ENCODE measurements around the gene RNF217.
A peak's percentile ranks its signal among the peaks of the same experiment; 100 is the strongest.
"Not testable (repeated sequence)": the region's sequence is repeated elsewhere in the genome, so short reads cannot be mapped to it uniquely, and the experiment has no call there.

RNF217 gene

GRCh38 chr6:125102891-125103290, 140.7 kb downstream of the RNF217 start:
- no peak for DNase-seq

GRCh38 chr6:125104425-125104824, 142.2 kb downstream of the RNF217 start:
- no peak for DNase-seq

DNA sequence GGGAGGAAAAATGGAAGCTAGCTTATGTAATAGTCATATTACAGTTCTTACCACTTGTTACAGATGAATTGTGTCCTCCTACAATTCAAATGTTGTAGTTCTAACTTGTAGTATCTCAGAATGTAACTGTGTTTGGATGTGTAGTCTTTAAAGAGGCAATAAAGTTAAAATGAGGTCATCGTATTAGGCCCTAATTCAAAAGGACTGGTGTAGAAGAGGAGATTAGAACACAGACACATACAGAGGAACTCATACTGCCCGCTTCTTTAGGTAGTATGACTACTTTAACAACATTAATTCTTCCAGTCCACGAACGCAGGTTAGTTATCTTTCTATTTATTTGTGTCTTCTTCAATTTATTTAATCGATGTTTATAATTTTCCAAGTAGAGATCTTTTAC, 144.8 kb downstream of the RNF217 start:
- no peak for DNase-seq

DNA sequence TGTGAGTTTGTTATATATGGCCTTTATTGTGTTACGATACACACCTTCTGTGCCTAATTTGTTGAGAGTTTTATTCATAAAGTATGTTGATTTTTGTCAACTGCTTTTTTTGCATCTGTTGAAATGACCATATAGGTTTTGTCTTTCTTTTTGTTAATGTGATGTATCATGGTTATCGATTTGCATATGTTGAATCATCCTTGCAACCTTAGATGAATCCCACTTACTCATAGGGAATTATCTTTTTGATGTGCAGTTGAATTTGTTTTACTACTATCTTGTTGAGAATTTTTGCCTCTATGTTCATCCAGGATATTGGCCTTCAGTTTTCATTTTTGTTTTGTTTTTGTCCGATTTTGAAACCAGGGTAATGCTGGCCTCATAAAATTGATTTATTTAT, 145.7 kb downstream of the RNF217 start:
- DNase-seq: no peak

DNA sequence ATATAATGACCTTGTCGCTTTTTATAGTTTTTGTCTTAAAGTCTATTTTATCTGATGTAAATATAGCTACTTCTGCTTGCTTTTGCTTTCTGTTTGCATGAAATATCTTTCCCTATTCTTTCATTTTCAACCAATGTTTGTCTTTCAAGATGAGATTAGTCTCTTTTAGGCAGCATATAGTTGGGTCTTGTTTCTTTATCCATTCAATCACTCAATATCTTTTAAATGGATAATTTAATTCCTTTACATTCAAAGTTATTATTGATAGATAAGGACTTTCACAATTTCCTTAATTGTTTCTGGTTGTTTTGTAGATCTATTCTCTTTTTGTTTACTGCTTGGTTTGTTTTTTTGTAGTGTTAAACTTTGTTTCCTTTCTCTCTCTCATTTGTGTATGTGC, 147.8 kb downstream of the RNF217 start:
- DNase-seq: no peak

- no peak for DNase-seq
Measured at GRCh38 chr6:125111219-125111983, 149.2 kb downstream of the RNF217 start.

DNA sequence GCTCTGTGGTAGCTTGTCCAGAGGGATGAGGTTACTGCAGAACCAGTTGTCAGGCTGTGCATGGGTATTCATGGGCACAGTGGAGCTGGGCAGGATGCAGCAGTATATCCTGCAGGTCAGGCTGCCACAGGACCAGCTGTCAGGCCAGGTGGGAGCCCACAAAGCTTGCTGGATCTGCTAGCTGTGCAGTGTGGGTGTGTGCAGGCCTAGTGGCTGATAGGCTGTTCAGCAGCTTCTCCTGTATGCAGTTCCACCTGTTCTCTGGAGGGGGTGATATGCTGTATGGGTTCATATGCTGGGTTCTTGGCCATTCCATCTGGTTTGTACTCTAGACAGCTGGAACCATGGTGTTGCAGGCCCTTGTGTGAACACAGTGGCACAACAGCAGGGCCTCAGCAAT, 150.7 kb downstream of the RNF217 start:
- DNase-seq: no peak

- DNase-seq: peak; percentile 25
Measured at GRCh38 chr6:125114248-125114858, 152.1 kb downstream of the RNF217 start.

- DNase-seq: no peak
Measured at GRCh38 chr6:125116170-125116569, 153.9 kb downstream of the RNF217 start.

DNA sequence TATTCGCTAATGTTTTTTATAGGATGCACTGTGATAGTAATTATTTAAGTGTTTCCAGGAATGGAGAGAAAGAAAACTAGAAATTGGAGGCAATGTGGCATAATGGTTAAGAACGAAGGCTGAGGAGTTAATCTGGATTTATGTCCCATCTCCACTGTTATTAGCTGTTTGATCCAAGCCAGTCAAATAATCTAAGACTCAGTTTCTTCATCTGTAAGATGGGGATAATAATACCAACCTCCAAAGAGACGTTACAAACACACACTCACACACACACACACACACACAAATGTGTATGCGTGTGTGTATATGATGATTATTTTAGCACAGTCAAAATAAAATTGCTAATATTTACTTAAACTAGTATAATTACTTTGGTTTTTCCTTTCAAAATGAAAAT, 154.5 kb downstream of the RNF217 start:
- no peak for DNase-seq

GRCh38 chr6:125117818-125118217, 155.6 kb downstream of the RNF217 start:
- DNase-seq: no peak

DNA sequence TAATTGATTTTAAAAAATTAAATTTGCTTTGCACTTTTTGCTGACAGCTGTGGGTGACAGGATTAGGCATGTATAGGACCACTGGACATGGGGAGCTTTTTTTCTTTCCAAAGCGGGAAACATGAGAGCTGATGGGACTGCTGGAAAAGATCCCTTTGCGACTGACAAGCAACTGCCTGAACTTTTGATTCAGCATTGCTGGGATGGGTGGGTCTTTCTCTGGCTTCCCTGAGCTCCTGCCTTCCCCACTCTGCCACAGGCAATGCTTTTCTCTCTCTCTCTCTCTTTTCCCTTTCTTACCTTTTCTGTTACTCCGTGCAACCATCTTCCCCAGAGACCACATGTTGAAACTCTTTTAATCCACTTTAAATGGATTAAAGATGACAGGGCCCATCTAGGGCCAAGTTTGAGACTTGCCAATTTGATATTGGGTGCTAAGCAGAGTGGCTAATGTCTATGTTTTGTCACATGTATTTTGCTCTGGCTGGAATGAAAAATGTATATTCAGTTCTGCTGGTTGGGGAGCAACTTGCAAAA, 157.9 kb downstream of the RNF217 start:
- no peak for DNase-seq

DNA sequence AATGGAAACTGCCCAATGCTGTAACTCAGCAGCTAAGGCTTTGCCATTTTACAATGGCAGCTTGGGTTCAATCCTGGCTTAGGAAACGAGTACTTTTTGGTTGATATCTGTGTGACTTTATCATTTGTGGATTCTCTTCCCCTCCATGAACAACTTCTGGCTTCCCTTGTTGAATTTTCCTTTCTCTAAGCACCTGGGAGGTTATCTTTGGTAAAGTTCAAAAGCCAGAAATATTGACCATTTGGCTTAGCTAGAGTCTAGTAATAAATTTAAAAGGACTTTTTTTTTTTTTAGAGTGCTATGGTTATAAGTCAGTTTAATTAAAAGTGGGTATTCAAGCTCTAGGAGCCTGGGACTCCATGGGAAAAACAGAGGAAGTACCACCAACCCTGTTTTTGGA, 159.7 kb downstream of the RNF217 start:
- no peak for DNase-seq

GRCh38 chr6:125123051-125123450, 160.8 kb downstream of the RNF217 start:
- DNase-seq: no peak

DNA sequence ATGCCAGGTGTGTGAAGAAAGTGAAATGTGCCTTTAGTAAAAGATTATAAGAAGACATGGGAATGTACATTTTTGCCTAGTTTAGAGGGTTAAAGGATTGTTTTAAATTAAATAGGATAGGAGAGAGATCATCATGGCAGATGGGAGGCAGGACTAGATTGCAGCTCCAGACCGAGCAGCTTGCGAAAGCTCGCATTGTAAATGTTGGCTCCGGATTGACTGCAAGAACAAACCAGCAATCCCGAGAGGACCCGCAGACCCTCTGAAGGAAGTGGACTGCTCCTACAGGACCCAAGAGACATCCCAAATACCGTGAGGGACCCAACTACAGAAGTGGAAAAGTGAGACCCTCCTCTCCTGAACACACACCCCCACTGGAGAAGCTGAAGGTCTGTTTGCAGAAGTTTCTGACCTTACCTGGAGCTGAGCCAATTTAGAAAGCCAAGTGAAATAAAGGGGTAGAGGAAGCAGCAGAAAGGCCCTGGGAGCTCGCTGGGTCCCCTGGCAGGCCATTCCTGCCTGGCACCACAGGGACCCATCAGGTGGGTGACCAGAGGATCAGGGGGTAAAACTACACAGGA, 161.3 kb downstream of the RNF217 start:
- no peak for DNase-seq

DNA sequence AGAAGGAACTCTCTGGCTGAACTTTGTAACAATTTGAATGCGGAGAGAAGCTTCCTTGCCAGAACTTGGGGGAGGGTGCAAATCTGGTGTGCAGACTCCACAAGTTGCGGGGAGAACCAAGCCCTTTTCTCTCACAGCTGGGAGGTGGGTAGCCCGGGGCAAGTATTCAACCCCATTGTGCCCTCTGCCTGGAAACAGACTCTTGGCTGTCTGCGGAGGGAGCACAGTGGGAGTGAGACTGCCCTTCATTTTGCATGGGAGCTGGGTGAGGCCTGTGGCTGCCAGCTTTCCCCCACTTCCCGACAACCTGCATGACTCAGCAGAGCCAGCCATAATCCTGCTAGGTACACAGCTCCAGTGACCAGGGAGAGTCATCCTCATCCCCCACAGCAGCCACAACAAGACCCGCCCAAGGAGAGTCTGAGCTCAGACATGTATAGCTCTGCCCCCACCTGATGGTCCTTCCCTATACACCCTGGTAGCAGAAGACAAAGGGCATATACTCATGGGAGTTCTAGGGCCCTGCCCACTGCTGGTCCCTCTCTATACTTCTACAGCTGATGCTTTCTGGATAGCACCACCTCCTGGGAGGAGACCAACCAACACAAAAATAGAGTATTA, 161.9 kb downstream of the RNF217 start:
- DNase-seq: no peak

DNA sequence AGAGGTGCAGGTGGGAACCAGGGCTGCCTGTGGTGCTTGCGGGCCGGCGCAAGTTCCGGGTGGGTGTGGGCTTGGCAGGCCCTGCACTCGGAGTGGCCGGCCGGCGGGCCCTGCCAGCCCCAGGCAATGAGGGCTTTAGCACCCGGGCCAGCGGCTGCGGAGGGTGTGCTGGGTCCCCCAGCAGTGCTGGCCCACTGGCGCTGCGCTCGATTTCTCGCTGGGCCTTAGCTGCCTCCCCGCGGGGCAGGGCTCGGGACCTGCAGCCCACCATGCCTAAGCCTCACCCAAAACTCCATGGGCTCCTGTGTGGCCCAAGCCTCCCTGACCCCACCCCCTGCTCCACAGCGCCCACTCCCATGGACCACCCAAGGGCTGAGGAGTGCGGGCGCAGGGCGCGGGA, 163.6 kb downstream of the RNF217 start:
- DNase-seq: not testable (repeated sequence)

DNA sequence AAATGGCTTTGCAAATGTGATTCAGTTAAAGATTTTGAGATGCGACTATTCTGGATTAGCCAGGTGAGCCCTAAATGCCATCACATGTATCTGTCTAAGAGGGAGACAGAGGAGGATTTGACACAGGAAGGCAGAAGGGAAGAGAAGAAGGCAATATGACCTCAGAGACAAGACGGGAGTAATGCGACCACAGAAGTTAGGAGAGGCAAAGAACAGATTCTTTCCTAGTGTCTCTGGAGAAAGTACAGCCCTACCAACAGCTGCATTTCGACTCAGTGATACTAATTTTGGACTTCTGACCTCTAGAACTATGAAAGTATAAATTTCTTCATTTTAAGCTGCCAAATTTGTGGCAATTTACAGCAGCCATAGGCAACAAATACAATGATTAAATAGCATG, 167.1 kb downstream of the RNF217 start:
- no peak for DNase-seq

DNA sequence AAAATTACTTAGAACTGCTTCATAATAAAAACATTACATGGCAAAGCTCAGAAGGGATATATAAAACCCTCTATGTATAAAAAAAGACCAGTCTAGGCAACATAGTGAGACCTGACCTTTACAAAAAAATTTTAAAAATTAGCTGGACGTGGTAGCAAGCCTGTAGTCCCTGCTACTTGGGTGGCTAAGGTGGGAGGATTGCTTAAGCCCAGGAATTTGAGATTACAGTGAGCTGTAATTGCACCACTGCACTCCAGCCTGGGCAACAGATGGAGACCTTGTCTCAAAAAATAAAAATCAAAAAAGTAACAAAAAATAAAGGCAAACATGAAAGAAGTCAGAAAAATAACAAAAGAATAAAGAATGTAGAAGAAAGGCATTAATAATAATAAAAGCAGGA, 169.8 kb downstream of the RNF217 start:
- DNase-seq: no peak

- no peak for DNase-seq
Measured at GRCh38 chr6:125136378-125136777, 174.1 kb downstream of the RNF217 start.

GRCh38 chr6:125138083-125138482, 175.8 kb downstream of the RNF217 start:
- no peak for DNase-seq

- DNase-seq: no peak
Measured at GRCh38 chr6:125140808-125141207, 178.6 kb downstream of the RNF217 start.

All from activated CD8-positive, alpha-beta memory T cell treated with anti-CD3 and anti-CD28 coated beads, Interleukin-2, amount 50 U/mL, for 4 hours (primary cell).